HG02938 (cell line): ENCODE data around the gene VSTM4.
A peak's percentile ranks its signal among the peaks of the same experiment; 100 is the strongest.

ENCODE experiments used
- ATAC-seq: cut with Tn5 transposase; IDR thresholded peaks from one replicate; pipeline ENCODE4 v1.9.1; 2021; ENCODE audit warnings: mild to moderate bottlenecking, moderate library complexity; ENCODE audit not compliant: unreplicated experiment

VSTM4 gene

GRCh38 chr10:49143249-49143648 is 27.9 kb upstream of the VSTM4 start:
- ATAC-seq: no peak

- ATAC-seq: peak; percentile 71
Measured at GRCh38 chr10:49141541-49142332, 26.4 kb upstream of the VSTM4 start.

- ATAC-seq: no peak
Measured at GRCh38 chr10:49140304-49141177, 25.2 kb upstream of the VSTM4 start.

GRCh38 chr10:49139846-49140195 is 24.5 kb upstream of the VSTM4 start:
- no peak for ATAC-seq

- ATAC-seq: no peak
Measured at GRCh38 chr10:49139028-49139845, 23.9 kb upstream of the VSTM4 start.

GRCh38 chr10:49138361-49138891 is 23.1 kb upstream of the VSTM4 start:
- no peak for ATAC-seq

GRCh38 chr10:49136525-49136924 is 21.2 kb upstream of the VSTM4 start:
- no peak for ATAC-seq

GRCh38 chr10:49135575-49136313 is 20.4 kb upstream of the VSTM4 start:
- ATAC-seq: peak; percentile 53

- ATAC-seq: no peak
Measured at GRCh38 chr10:49134327-49134726, 19.0 kb upstream of the VSTM4 start.

GRCh38 chr10:49133706-49134248 is 18.5 kb upstream of the VSTM4 start, which contains the start of gene FAM170B:
Gene FAM170B (minus strand): TSS chr10:49134021. CDS start chr10:49133918, 103 bp downstream.
- ATAC-seq: no peak

GRCh38 chr10:49132362-49132737 is 17.0 kb upstream of the VSTM4 start:
- no peak for ATAC-seq

GRCh38 chr10:49131507-49132361 is 16.4 kb upstream of the VSTM4 start:
- ATAC-seq: no peak

- no peak for ATAC-seq
Measured at GRCh38 chr10:49129376-49129775, 14.1 kb upstream of the VSTM4 start.

- no peak for ATAC-seq
Measured at GRCh38 chr10:49128854-49129253, 13.5 kb upstream of the VSTM4 start.

GRCh38 chr10:49123981-49124950 is 8.9 kb upstream of the VSTM4 start:
- ATAC-seq: no peak

GRCh38 chr10:49120911-49121310 is 5.6 kb upstream of the VSTM4 start:
- no peak for ATAC-seq

GRCh38 chr10:49119746-49120145 is 4.4 kb upstream of the VSTM4 start:
- no peak for ATAC-seq
